Adipose tissue (tissue), 3 donors: Measurements from ENCODE around the gene DIS3. TPM values are rescaled to one million over a fixed set of nuclear protein-coding genes. Genes with fewer than 3 reads are reported as not detected.
"Not testable (repeated sequence)": the region's sequence is repeated elsewhere in the genome, so short reads cannot be mapped to it uniquely, and the experiment has no call there.

Experiments
- H3K27ac ChIP-seq: one replicate; pipeline ENCODE4 v1.5.1; 2013; ENCODE audit warnings: low read depth, low read length
- WGBS, 3 donors: extraction: QIAGEN DNeasy Blood & Tissue Kit; methylation state at CpG; one replicate each; pipeline ENCODE4 v1.1.7; 2013; 5-methylcytosine and 5-hydroxymethylcytosine counted together
- polyA plus RNA-seq, 3 donors: library from polyadenylated mRNA; stranded (reverse); fragments of 200-250 nt; gene quantifications; one replicate each; pipeline ENCODE4 v1.2.3, GENCODE V29; 2013
- donor health status: healthy with polysubstance abuse.
- donor health status: Bipolar disorder and iron deficiency.
- donor health status: healthy.

Gene DIS3
- polyA plus RNA-seq, 3 donors = 4.9 to 13.8 (median 9.1) TPM

- 92 to 95% (median 93%) methylated on average over 6 of the region's 6 CpGs for WGBS, 3 donors
- H3K27ac ChIP-seq = no peak overlapping the region
These were observed 27.6 kb downstream of the DIS3 start for GRCh38 chr13:72754111-72754510.

DNA sequence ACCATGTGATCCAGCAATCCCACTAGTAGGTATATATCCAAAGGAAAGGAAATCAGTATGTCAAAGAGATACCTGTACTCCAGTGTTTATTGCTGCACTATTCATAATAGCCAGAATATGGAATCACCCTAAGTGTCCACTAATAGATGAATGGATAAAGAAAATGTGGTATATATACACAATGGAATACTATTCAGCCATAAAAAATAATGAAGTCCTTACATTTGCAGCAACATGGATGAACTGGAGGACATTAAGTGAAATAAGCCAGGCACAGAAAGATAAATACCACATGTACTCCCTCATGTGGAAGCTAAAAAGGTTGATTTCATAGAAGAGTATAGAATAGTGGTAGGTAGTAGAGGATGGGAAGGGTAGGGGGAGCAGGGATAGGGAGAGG is 30.5 kb downstream of the DIS3 start:
- H3K27ac ChIP-seq = no peak overlapping the region

DNA sequence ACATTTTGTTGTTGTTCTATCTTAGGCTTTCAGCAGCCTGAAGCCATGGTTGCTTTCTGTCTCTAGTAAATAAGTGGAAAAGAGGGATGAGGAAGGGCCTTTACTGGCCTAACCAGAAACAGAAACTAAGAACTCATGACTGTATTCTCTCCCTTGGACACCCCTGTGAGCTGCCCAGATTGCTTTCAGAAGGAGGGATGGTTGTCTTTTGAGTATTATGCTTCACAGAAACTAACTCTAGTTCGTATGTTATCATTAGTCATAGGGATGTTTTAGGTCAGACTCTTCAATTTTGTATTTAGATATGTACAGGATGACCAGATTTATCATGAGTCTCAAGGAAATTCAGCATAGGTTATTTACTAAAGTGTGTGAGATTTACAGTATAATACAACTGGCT is 36.4 kb downstream of the DIS3 start:
- 82 to 88% (median 88%) methylated on average over 1 of the region's 1 CpG for WGBS, 3 donors

DNA sequence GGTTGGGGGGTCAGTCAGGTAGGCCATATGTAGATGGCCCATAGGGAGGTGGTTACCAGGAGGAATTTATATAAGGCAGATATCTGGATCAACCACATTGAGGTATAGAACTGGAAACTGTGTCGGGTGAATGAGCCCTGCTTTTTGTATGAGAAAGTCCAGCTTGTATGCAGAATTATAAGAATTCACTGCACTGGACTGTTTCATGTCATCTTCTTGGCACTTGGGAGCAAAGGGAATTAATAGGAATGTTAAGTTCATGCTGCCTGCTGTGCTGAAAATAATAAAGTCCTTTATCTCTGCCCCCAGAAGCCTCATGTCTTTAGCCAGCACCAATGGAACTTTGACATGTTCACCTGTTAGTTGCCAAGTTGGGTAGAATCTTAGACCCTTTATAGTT is 41.7 kb downstream of the DIS3 start:
- 59 to 71% (median 71%) methylated on average over 1 of the region's 1 CpG for WGBS, 3 donors
- H3K27ac ChIP-seq = no peak overlapping the region

More for the DNA sequence above, 36.4 kb downstream of the DIS3 start:
- H3K27ac ChIP-seq = no peak overlapping the region

- H3K27ac ChIP-seq = no peak overlapping the region
- WGBS, 3 donors = 72 to 96% (median 86%) methylated on average over 3 of the region's 3 CpGs
These were observed 44.7 kb downstream of the DIS3 start for GRCh38 chr13:72737033-72737432.

DNA sequence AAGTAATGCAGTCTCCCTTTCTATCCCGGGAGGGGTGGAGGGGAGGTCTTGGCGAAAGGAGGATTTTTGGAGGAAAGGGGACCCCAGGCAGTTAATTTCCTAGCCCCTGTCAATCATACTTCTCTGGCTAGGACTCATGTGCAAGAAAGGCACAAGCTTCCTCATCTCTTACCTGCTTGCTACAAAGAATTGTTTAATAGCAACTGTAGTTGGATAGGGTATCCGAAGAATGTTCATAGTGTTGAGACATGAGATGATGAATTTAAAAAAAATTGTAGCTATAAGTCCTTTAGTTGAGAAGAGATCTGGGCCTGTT is 53.5 kb downstream of the DIS3 start:
- WGBS, 3 donors = 2 to 13% (median 4%) methylated on average over 3 of the region's 3 CpGs
- H3K27ac ChIP-seq = no peak overlapping the region

DNA sequence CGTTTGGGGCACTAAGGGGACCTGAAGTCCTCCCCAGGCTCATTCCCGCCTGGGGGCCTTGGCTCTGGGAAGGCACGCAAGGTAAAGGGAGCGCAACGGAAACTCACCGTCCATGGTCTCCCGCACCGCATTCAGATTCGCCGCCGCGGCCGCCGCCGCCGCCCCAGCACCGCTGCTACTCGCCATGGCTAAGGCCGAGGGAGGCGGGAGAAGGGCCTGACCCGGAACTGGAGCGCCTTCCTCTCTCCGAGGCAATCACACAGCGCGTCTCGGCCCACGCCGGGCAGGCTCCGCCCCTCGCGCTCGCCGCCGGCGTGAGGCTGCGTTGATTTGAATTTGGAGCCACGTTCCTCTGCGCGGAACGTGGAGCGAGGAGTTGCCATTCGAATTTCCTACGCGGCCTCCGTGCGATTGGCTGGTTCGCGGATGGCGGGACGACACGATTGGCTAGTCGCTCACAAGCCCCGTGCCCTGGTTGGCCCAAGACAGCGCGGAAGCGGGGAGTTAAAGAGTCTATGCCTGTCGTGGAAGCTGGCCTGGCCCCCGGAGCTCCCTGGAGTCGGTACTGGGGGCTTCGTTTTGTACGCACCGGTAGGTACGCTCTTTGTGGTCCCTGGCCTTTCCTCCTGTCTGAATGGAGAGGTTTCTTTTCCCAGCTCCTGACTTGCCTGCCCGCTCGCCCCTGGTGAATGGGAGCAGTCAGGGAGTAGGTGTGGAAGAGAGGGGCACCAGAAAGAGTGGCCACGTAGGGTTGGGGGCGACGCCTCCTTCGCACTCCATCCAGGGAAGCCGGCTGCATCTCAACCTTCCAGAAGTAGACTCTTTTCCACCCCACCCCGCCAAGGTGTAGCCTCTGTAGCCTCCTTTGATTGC is 54.0 kb downstream of the DIS3 start, which contains the start of the genes BORA and MZT1:
TSS of gene BORA (plus strand) at position 507 of the 873 bp plus-strand sequence. CDS start 1,018 bp downstream, outside the sequence.
TSS of gene MZT1 (minus strand) at position 213 of the 873 bp plus-strand sequence. CDS start at position 186, 27 bp downstream.
- no peak within 1 kb of the TSS for H3K27ac ChIP-seq
- 0 to 1% (median 1%) methylated on average over 68 to 71 of the region's 71 CpGs for WGBS, 3 donors

GRCh38 chr13:72726726-72727416 is 54.8 kb downstream of the DIS3 start:
- WGBS, 3 donors = 1 to 2% (median 1%) methylated on average over 47 to 49 of the region's 49 CpGs
- H3K27ac ChIP-seq = no peak overlapping the region

DNA sequence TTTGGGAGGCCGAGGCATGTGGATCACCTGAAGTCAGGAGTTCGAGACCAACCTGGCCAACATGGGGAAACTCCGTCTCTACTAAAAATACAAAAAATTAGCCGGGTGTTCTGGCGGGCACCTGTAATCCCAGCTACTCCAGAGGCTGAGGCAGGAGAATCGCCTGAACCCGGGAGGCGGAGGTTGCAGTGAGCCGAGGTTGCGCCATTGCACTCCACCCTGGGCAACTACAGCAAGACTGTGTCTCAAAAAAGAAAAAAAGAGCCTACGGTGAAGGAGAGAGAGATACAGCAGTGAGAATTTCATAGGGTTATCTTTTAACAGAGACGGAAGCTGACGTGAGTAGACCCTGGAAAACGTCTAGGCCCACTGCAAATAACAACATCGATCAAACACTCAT is 55.5 kb downstream of the DIS3 start:
- H3K27ac ChIP-seq = not testable (repeated sequence)
- 86 to 94% (median 91%) methylated on average over 15 of the region's 15 CpGs for WGBS, 3 donors

- WGBS, 3 donors = 63% methylated on average over 3 of the region's 3 CpGs
- H3K27ac ChIP-seq = no peak overlapping the region
These were observed 64.9 kb downstream of the DIS3 start for GRCh38 chr13:72716776-72717175.

Other genes with a start within 250 kb of the DIS3 start
- 1 to 10 TPM; 3.9 to 7.0 (median 4.1) TPM for gene MZT1, start 54.3 kb downstream of the DIS3 start, polyA plus RNA-seq
- 1 to 10 TPM in 2 of 3 donors, under 1 TPM in 1; 0.78 to 5.5 (median 1.2) TPM for gene BORA, start 54.0 kb downstream of the DIS3 start, polyA plus RNA-seq
- 10 to 100 TPM in 1 of 3 donors, 1 to 10 TPM in 2; 4.1 to 21.7 (median 5.7) TPM for gene PIBF1, start 233 bp upstream of the DIS3 start, polyA plus RNA-seq